Heart left ventricle (tissue), 16 donors: ENCODE data around the gene SHROOM1. TPM values are rescaled to one million over a fixed set of nuclear protein-coding genes. Genes with fewer than 3 reads are reported as not detected.

Experiments used
- ATAC-seq, 4 donors: fragments of 200-7000 bp; cut with Tn5 transposase; one replicate each; pipeline ENCODE4 v1.9.1; 2020 to 2022; ENCODE audit warnings: moderate library complexity in 4 of 4, mild to moderate bottlenecking in 3 of 4, moderate number of reproducible peaks in 1 of 4
- DNase-seq, 5 donors: peaks; one replicate each; pipeline ENCODE4 v3.0.0-alpha.2; 2020
- H3K27ac ChIP-seq, 12 donors: fragments of 200-600 bp; sonication (generic) in 4 of 12; one replicate each; pipeline versions ENCODE4 v1.5.0 to v1.8.0; 2016 to 2022; ENCODE audit warnings: mild to moderate bottlenecking in 2 of 12
- H3K27me3 ChIP-seq, 9 donors: fragments of 200-600 bp; sonication (generic) in 2 of 9; one replicate each; pipeline versions ENCODE4 v1.5.1 to v1.8.0; 2016 to 2022; ENCODE audit warnings: mild to moderate bottlenecking in 3 of 9
- H3K36me3 ChIP-seq, 9 donors: fragments of 200-600 bp; sonication (generic) in 2 of 9; one replicate each; pipeline versions ENCODE4 v1.5.0 to v1.8.0; 2018 to 2022; ENCODE audit warnings: mild to moderate bottlenecking in 2 of 9
- H3K4me1 ChIP-seq, 12 donors: fragments of 200-600 bp; sonication (generic) in 4 of 12; one replicate each; pipeline versions ENCODE4 v1.5.0 to v1.8.0; 2016 to 2022; ENCODE audit warnings: mild to moderate bottlenecking in 3 of 12
- H3K4me3 ChIP-seq, 12 donors: fragments of 200-600 bp; sonication (generic) in 4 of 12; one replicate each; pipeline versions ENCODE4 v1.5.0 to v1.8.0; 2017 to 2022; ENCODE audit warnings: mild to moderate bottlenecking in 9 of 12, moderate library complexity in 4 of 12
- H3K9me3 ChIP-seq, 12 donors: fragments of 200-600 bp; sonication (generic) in 4 of 12; one replicate each; pipeline versions ENCODE4 v1.5.0 to v1.8.0; 2016 to 2022; ENCODE audit warnings: mild to moderate bottlenecking in 1 of 12
- POLR2A ChIP-seq, 2 donors: fragments of 450-650 bp; IDR thresholded peaks; one replicate each; pipeline ENCODE4 v1.6.1; 2017; ENCODE audit warnings: antibody characterized with exemption in 2 of 2, mild to moderate bottlenecking in 2 of 2, moderate library complexity in 2 of 2
- WGBS, 4 donors: extraction: QIAGEN DNeasy Blood & Tissue Kit in 2 of 4; methylation state at CpG; one replicate each; pipeline versions ENCODE4 v1.1.5 to v1.1.7; 2013 to 2018; 5-methylcytosine and 5-hydroxymethylcytosine counted together
- intact Hi-C, 10 donors: fragments of 100-400 bp; cut with DNase I; formaldehyde crosslinking; loops; one replicate each; pipeline versions ENCODE4 v1.11.1 to v1.14.2; 2022
- polyA plus RNA-seq, 2 donors: library from polyadenylated mRNA; stranded (reverse); fragments of 200-250 nt; gene quantifications; one replicate each; pipeline ENCODE4 v1.2.3, GENCODE V29; 2013
- total RNA-seq, 9 donors: library from RNA; depleted of rRNA in 2 of 9; stranded (reverse); fragments of >200 nt in 2 of 9; fragmentation: NEBNext Ultra II Directional in 3 of 9; extraction: Animal tissue kit (Norgen Biotek cat#: 25700) in 3 of 9; gene quantifications; one replicate each; pipeline versions ENCODE4 v1.1.0 to v1.2.4, GENCODE V29; 2016 to 2023
- TF ChIP-seq, protein P1 (sequence below), 12 donors: fragments of 200-600 bp; sonication (generic) in 4 of 12; IDR thresholded peaks; one replicate each; pipeline versions ENCODE4 v1.5.0 to v1.8.0; 2018 to 2022; ENCODE audit warnings: antibody characterized with exemption in 12 of 12, mild to moderate bottlenecking in 5 of 12
- donor health status: ischemic (EF 13 %, LVEDD 7.1; RV severe dilation, severe dysfunction).
- donor health status: healthy with polysubstance abuse.
- donor health status: DM: no; HTN: yes; CAD: no.
- donor health status: DM: no; HTN: no; CAD: no.
- donor health status: ischemic (EF 25% LVEDD 6.9; RV normal size, moderate dysfunction).
- donor health status: ischemic (EF 25% LVEDD 5.7; RV mildly dilated, moderate dysfunction).
- donor health status: healthy.
- donor health status: DM: yes; HTN: yes; CAD: no.
- donor health status: ischemic (EF 35%, LVEDD 5.7; RV mildly dilated, moderate dysfunction).
- donor health status: nonischemic (EF 11% LVEDD 7.7; RV severe dilation, severe dysfunction).
- donor health status: DM: yes; HTN: yes; CAD: no.
- donor health status: PGD.
- donor health status: ischemic (EF 29% LVEDD 5.4; RV normal size, mild dysfunction).
- donor health status: nonischemic (EF 23%, LVEDD 6.1; RV moderate dilation, normal function).

SHROOM1 gene
- total and polyA plus RNA-seq, 11 donors, result 2.0 to 6.8 (median 4.7) TPM

DNA sequence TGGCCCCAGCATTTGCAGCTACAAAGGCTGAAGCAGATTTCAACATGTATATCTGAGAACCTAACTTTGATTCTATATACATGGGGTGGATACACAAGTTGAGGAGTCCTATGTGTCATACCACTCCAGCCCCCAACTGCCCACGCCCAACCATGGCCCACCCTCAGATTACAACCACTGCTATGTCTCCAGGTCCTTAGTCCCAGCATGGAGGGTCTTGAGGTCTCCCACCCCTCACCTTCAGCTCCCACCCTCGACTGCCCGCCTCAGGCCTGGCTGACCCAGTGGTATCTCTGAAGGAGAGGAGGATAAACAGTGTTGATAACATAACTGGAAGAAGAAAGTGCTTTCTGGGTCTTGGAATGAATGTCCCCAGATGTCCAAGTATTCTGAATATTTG lies 9.1 kb downstream of the SHROOM1 start:
- H3K27me3 ChIP-seq, result peaks cover 0 to 43% (median 0%) of the 10 kb centered on the region in 9 donors
- no peak for TF ChIP-seq POLR2A (IDR thresholded peaks at IDR 0.05)
- TF ChIP-seq, protein P1, sequence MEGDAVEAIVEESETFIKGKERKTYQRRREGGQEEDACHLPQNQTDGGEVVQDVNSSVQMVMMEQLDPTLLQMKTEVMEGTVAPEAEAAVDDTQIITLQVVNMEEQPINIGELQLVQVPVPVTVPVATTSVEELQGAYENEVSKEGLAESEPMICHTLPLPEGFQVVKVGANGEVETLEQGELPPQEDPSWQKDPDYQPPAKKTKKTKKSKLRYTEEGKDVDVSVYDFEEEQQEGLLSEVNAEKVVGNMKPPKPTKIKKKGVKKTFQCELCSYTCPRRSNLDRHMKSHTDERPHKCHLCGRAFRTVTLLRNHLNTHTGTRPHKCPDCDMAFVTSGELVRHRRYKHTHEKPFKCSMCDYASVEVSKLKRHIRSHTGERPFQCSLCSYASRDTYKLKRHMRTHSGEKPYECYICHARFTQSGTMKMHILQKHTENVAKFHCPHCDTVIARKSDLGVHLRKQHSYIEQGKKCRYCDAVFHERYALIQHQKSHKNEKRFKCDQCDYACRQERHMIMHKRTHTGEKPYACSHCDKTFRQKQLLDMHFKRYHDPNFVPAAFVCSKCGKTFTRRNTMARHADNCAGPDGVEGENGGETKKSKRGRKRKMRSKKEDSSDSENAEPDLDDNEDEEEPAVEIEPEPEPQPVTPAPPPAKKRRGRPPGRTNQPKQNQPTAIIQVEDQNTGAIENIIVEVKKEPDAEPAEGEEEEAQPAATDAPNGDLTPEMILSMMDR (IDR thresholded peaks at IDR 0.05), result no peak
- ATAC-seq (no peak), DNase-seq (no peak)
- H3K4me1 ChIP-seq, result peaks cover 0 to 23% (median 7%) of the 10 kb centered on the region in 12 donors
- intact Hi-C loops, result loop anchor here (2.0 to 10.0 kb wide), 11 partner anchors 64 to 439 kb away; no protein-coding TSS in a partner anchor
- H3K9me3 ChIP-seq, result no peaks in the 10 kb centered on the region
- 77 to 94% (median 88%) methylated on average over 3 of the region's 3 CpGs for WGBS, 4 donors
- H3K27ac ChIP-seq, result no peak overlapping the region
- H3K36me3 ChIP-seq, result peaks cover 0 to 12% (median 3%) of the 10 kb centered on the region in 9 donors
- H3K4me3 ChIP-seq, result no peak overlapping the region

DNA sequence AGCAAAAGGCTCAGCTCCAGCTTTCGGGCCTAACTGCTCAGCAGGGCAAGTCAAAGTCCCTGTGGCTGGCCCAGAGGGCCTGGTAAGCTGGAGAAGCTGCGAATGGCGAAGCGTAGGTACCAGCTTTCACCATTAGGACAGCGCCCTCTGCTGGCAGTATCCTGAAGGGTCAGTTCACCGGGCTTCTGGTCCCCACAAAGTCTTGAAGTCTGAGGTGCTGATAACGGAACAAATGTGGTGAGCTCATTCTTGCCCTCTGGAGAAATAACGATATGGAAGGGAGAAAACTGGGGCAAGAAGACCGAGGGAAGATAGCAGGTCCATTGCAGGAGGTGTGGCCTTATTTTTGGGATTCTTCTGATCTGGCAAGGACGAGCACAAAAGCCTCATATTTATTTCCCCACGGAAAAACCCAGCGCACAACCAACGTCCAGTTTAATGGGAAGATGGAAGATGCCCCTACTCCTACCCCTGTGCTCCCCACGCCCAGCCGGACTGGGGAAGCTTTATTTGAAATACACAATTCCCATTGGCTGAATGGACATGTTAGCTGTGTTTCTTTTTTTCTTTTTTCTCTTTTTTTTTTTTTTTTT lies 10.2 kb downstream of the SHROOM1 start:
- H3K4me1 ChIP-seq, result peaks cover 0 to 16% (median 5%) of the 10 kb centered on the region in 12 donors
- H3K4me3 ChIP-seq, result peak overlapping the region in 1 of 12 donors; percentile 14
- H3K27me3 ChIP-seq, result peaks cover 0 to 33% (median 0%) of the 10 kb centered on the region in 9 donors
- H3K9me3 ChIP-seq, result no peaks in the 10 kb centered on the region
- 23 to 31% (median 27%) methylated on average over 13 to 15 of the region's 15 CpGs for WGBS, 4 donors
- no peak overlapping the region for H3K27ac ChIP-seq
- peaks cover 0 to 12% (median 3%) of the 10 kb centered on the region in 9 donors for H3K36me3 ChIP-seq
- peak; percentile 86 to 93 (median 90) for DNase-seq
- ATAC-seq, result peak; percentile 75 to 88 (median 84)
- TF ChIP-seq POLR2A (IDR thresholded peaks at IDR 0.05), result no peak
- TF ChIP-seq, protein P1 (IDR thresholded peaks at IDR 0.05), result peak; percentile 84 to 94 (median 92)
- intact Hi-C loops, result loop anchor here (1.0 to 10.0 kb wide), 12 partner anchors 63 to 438 kb away; no protein-coding TSS in a partner anchor

DNA sequence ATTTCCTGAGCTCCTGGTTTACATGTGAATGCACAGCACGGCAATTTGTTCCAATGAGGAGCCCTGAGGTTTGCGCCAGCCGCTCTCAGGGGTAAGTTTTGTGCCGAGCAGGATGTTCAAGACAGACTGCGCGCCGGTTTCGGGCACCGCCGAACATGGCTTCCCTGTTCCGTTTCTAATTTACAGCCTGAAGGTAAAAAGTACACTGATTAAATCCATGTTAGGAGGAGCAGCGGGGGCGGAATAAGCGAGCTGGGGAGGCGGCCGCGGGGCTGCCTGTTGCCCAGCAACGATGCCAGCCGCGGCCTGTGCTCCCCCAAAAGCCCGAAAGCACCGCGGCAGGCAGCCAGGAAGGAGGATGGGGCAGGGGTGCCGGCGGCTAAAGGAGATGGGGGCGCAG lies 11.0 kb downstream of the SHROOM1 start:
- WGBS, 4 donors, result 31 to 53% (median 43%) methylated on average over 18 to 26 of the region's 26 CpGs
- DNase-seq, result no peak
- H3K4me3 ChIP-seq, result peak overlapping the region in 4 of 12 donors; percentile 14 to 25 (median 18)

DNA sequence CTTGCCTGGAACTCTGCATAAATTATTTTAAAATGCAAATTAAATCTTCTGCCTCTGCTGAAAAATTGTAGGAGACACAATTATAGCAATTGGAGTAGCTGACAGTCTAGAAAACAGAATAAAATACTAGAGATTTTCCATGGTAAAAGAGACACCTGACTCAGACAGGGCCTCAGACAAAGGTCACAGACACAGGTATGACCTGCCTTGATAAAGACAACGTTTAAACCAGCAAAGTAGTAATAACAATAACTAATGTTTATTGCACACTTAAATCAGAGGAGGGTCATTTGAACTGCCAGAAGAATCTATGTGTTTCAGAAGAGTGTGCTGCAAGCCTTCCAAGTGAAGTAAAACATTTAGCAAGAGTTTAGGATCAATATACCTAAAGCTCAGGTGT lies 13.4 kb downstream of the SHROOM1 start:
- intact Hi-C loops, result loop anchor here in 8 of 10 donors (5.0 to 10.0 kb wide), 7 partner anchors 40 to 442 kb away; partner anchors contain the start of gene SEPTIN8 (in 2 of the 8)
- no peak for ATAC-seq
- H3K27ac ChIP-seq, result no peak overlapping the region

More for the DNA sequence above, 11.0 kb downstream of the SHROOM1 start:
- peaks cover 0 to 16% (median 5%) of the 10 kb centered on the region in 12 donors for H3K4me1 ChIP-seq
- H3K9me3 ChIP-seq, result no peaks in the 10 kb centered on the region
- intact Hi-C loops, result loop anchor here in 8 of 10 donors (2.0 to 10.0 kb wide), 8 partner anchors 42 to 445 kb away; partner anchors contain the start of gene SEPTIN8 (in 2 of the 8)
- H3K27me3 ChIP-seq, result peaks cover 0 to 30% (median 1%) of the 10 kb centered on the region in 9 donors
- no peak for TF ChIP-seq POLR2A (IDR thresholded peaks at IDR 0.05)
- TF ChIP-seq, protein P1 (IDR thresholded peaks at IDR 0.05), result no peak
- H3K27ac ChIP-seq, result no peak overlapping the region
- peaks cover 0 to 8% (median 3%) of the 10 kb centered on the region in 9 donors for H3K36me3 ChIP-seq
- no peak for ATAC-seq

More for the DNA sequence above, 13.4 kb downstream of the SHROOM1 start:
- peaks cover 0 to 28% (median 6%) of the 10 kb centered on the region in 12 donors for H3K4me1 ChIP-seq
- WGBS, 4 donors, result 59 to 67% (median 61%) methylated on average over 1 of the region's 1 CpG
- H3K9me3 ChIP-seq, result no peaks in the 10 kb centered on the region
- peaks cover 11 to 42% (median 19%) of the 10 kb centered on the region in 9 donors for H3K27me3 ChIP-seq
- TF ChIP-seq POLR2A (IDR thresholded peaks at IDR 0.05), result no peak
- TF ChIP-seq, protein P1 (IDR thresholded peaks at IDR 0.05), result no peak
- no peak for DNase-seq
- no peak overlapping the region for H3K4me3 ChIP-seq
- no peaks in the 10 kb centered on the region for H3K36me3 ChIP-seq
